GM19240 (cell line): ENCODE measurements around the gene KDM5A.

ENCODE experiments used
- DNase-seq: peaks from one replicate; pipeline ENCODE4 v3.0.0; 2011; ENCODE audit warnings: low spot score; ENCODE audit not compliant: insufficient read length

Gene KDM5A

GRCh38 chr12:273382-273781 lies 115.7 kb downstream of the KDM5A start:
- DNase-seq = no peak

- DNase-seq = no peak
Measured at GRCh38 chr12:272942-273341, 116.2 kb downstream of the KDM5A start.

GRCh38 chr12:271161-271560 lies 118.0 kb downstream of the KDM5A start:
- no peak for DNase-seq

- no peak for DNase-seq
Measured at GRCh38 chr12:269191-269590, 119.9 kb downstream of the KDM5A start.

GRCh38 chr12:268483-268840 lies 120.7 kb downstream of the KDM5A start:
- no peak for DNase-seq

- DNase-seq = no peak
Measured at GRCh38 chr12:267581-268482, 121.3 kb downstream of the KDM5A start.

- no peak for DNase-seq
Measured at GRCh38 chr12:265096-265495, 124.0 kb downstream of the KDM5A start.

- no peak for DNase-seq
Measured at GRCh38 chr12:264269-264668, 124.9 kb downstream of the KDM5A start.

GRCh38 chr12:263574-263973 lies 125.5 kb downstream of the KDM5A start:
- no peak for DNase-seq

GRCh38 chr12:262817-263216 lies 126.3 kb downstream of the KDM5A start, which contains the start of gene SLC6A13:
Gene SLC6A13 (minus strand): TSS chr12:262836. CDS start chr12:260052, 2,784 bp downstream.
- DNase-seq = no peak

GRCh38 chr12:262113-262512 lies 127.0 kb downstream of the KDM5A start:
- no peak for DNase-seq

GRCh38 chr12:257521-258321 lies 131.4 kb downstream of the KDM5A start:
- DNase-seq = no peak

GRCh38 chr12:256958-257357 lies 132.2 kb downstream of the KDM5A start:
- DNase-seq = no peak

- DNase-seq = no peak
Measured at GRCh38 chr12:256225-256624, 132.9 kb downstream of the KDM5A start.

- no peak for DNase-seq
Measured at GRCh38 chr12:254912-255311, 134.2 kb downstream of the KDM5A start.

- no peak for DNase-seq
Measured at GRCh38 chr12:254039-254438, 135.1 kb downstream of the KDM5A start.

GRCh38 chr12:253116-253831 lies 135.8 kb downstream of the KDM5A start:
- DNase-seq = no peak

GRCh38 chr12:252636-253035 lies 136.5 kb downstream of the KDM5A start:
- DNase-seq = no peak

- DNase-seq = no peak
Measured at GRCh38 chr12:247271-247670, 141.8 kb downstream of the KDM5A start.

GRCh38 chr12:243381-243780 lies 145.7 kb downstream of the KDM5A start:
- DNase-seq = no peak

- no peak for DNase-seq
Measured at GRCh38 chr12:242496-242895, 146.6 kb downstream of the KDM5A start.

- no peak for DNase-seq
Measured at GRCh38 chr12:241266-241665, 147.9 kb downstream of the KDM5A start.
